IPS DF 6.9 (cell line): Measurements from ENCODE around the gene AMPD3.
A peak's percentile ranks its signal among the peaks of the same experiment; 100 is the strongest.

Experiments used
- DNase-seq: peaks from one replicate; pipeline ENCODE4 v3.0.0-alpha.2; 2013; ENCODE audit warnings: low read depth, low spot score
- H3K27ac ChIP-seq: one replicate; pipeline ENCODE4 v1.5.1; 2013; ENCODE audit warnings: low read length, control low read depth
- H3K27me3 ChIP-seq: 2 replicates; pipeline ENCODE4 v1.6.1; 2013; ENCODE audit warnings: mild to moderate bottlenecking, low read length; ENCODE audit not compliant: control insufficient read depth, insufficient read depth
- H3K36me3 ChIP-seq: 2 replicates; pipeline ENCODE4 v1.6.1; 2013; ENCODE audit warnings: low read length; ENCODE audit not compliant: control insufficient read depth, insufficient read depth
- H3K4me1 ChIP-seq: 2 replicates; pipeline ENCODE4 v1.6.1; 2013; ENCODE audit warnings: low read length; ENCODE audit not compliant: control insufficient read depth, insufficient read depth
- H3K4me3 ChIP-seq: 2 replicates; pipeline ENCODE4 v1.5.1; 2013; ENCODE audit warnings: mild to moderate bottlenecking, low read length
- H3K9me3 ChIP-seq: 2 replicates; pipeline ENCODE4 v1.6.1; 2013; ENCODE audit warnings: low read length, inconsistent platforms; ENCODE audit not compliant: control insufficient read depth, insufficient read depth
- WGBS: extraction: QIAGEN DNeasy Blood & Tissue Kit; methylation state at CpG from one replicate; pipeline ENCODE4 v1.1.7; 2013; ENCODE audit warnings: mixed read lengths, missing lambda C conversion rate; ENCODE audit not compliant: insufficient read length, insufficient coverage; 5-methylcytosine and 5-hydroxymethylcytosine counted together

Gene AMPD3

GRCh38 chr11:10454878-10455631 lies at the start of gene AMPD3:
AMPD3 (plus strand) TSS chr11:10455264; CDS start chr11:10461520, 6,256 bp downstream.
- H3K9me3 ChIP-seq: no peaks in the 10 kb centered on the region
- H3K36me3 ChIP-seq: no peaks in the 10 kb centered on the region; the same call in 1 of the 2 replicates
- no peak within 1 kb of the TSS for H3K27ac ChIP-seq
- WGBS: no CpG with 5 or more reads among the region's 11 CpGs
- H3K4me1 ChIP-seq: peaks cover 3% of the 10 kb centered on the region; the same call in 1 of the 2 replicates
- no peaks in the 10 kb centered on the region; the same call in 1 of the 2 replicates for H3K27me3 ChIP-seq
- no peak within 1 kb of the TSS for H3K4me3 ChIP-seq
- DNase-seq: no peak

- H3K4me3 ChIP-seq: no peak overlapping the region
- DNase-seq: peak; percentile 47
- H3K36me3 ChIP-seq: no peaks in the 10 kb centered on the region
- no peak overlapping the region for H3K27ac ChIP-seq
- no CpG with 5 or more reads among the region's 6 CpGs for WGBS
- no peaks in the 10 kb centered on the region for H3K27me3 ChIP-seq
- no peaks in the 10 kb centered on the region for H3K9me3 ChIP-seq
- H3K4me1 ChIP-seq: no peaks in the 10 kb centered on the region
Observed at GRCh38 chr11:10405865-10406592, 49.0 kb upstream of the AMPD3 start.

GRCh38 chr11:10407055-10407454 lies 48.0 kb upstream of the AMPD3 start:
- Histone ChIP-seq H3K27ac (no peak overlapping the region), H3K4me3 (no peak overlapping the region), H3K4me1 (no peaks in the 10 kb centered on the region), H3K9me3 (no peaks in the 10 kb centered on the region), H3K27me3 (no peaks in the 10 kb centered on the region), H3K36me3 (no peaks in the 10 kb centered on the region)
- no CpG with 5 or more reads among the region's 3 CpGs for whole genome bisulfite sequencing
- DNase-seq: no peak

- Histone ChIP-seq H3K27ac (no peak overlapping the region), H3K27me3 (no peaks in the 10 kb centered on the region), H3K4me1 (no peaks in the 10 kb centered on the region), H3K4me3 (no peak overlapping the region), H3K36me3 (no peaks in the 10 kb centered on the region), H3K9me3 (no peaks in the 10 kb centered on the region)
- no CpG with 5 or more reads among the region's 13 CpGs for WGBS
- DNase-seq: no peak
Observed at GRCh38 chr11:10407749-10408685, 47.0 kb upstream of the AMPD3 start.

GRCh38 chr11:10409207-10409661 lies 45.8 kb upstream of the AMPD3 start:
- no peaks in the 10 kb centered on the region for H3K27me3 ChIP-seq

GRCh38 chr11:10410106-10410843 lies 44.8 kb upstream of the AMPD3 start:
- no peak for DNase-seq
- Histone ChIP-seq H3K4me3 (no peak overlapping the region), H3K27me3 (no peaks in the 10 kb centered on the region), H3K27ac (no peak overlapping the region), H3K36me3 (no peaks in the 10 kb centered on the region), H3K9me3 (no peaks in the 10 kb centered on the region), H3K4me1 (no peaks in the 10 kb centered on the region)
- no CpG with 5 or more reads among the region's 8 CpGs for WGBS

More at GRCh38 chr11:10409207-10409661, 45.8 kb upstream of the AMPD3 start:
- no peaks in the 10 kb centered on the region for H3K4me1 ChIP-seq
- H3K9me3 ChIP-seq: no peaks in the 10 kb centered on the region
- no peak for DNase-seq
- WGBS: no CpG with 5 or more reads among the region's 3 CpGs
- no peak overlapping the region for H3K27ac ChIP-seq
- no peak overlapping the region for H3K4me3 ChIP-seq
- no peaks in the 10 kb centered on the region for H3K36me3 ChIP-seq

GRCh38 chr11:10410844-10411200 lies 44.2 kb upstream of the AMPD3 start:
- no peak for DNase-seq
- no peak overlapping the region for H3K4me3 ChIP-seq
- H3K4me1 ChIP-seq: no peaks in the 10 kb centered on the region
- no CpG with 5 or more reads among the region's 2 CpGs for WGBS
- no peak overlapping the region for H3K27ac ChIP-seq
- H3K9me3 ChIP-seq: no peaks in the 10 kb centered on the region
- no peaks in the 10 kb centered on the region for H3K27me3 ChIP-seq
- no peaks in the 10 kb centered on the region for H3K36me3 ChIP-seq

- WGBS: no CpG with 5 or more reads among the region's 3 CpGs
- H3K27ac ChIP-seq: no peak overlapping the region
- no peak for DNase-seq
- no peak overlapping the region for H3K4me3 ChIP-seq
- no peaks in the 10 kb centered on the region for H3K9me3 ChIP-seq
- no peaks in the 10 kb centered on the region for H3K4me1 ChIP-seq
- no peaks in the 10 kb centered on the region for H3K36me3 ChIP-seq
- no peaks in the 10 kb centered on the region for H3K27me3 ChIP-seq
Observed at GRCh38 chr11:10412266-10412665, 42.8 kb upstream of the AMPD3 start.

- Histone ChIP-seq H3K27ac (no peak overlapping the region), H3K4me3 (no peak overlapping the region), H3K36me3 (no peaks in the 10 kb centered on the region), H3K27me3 (no peaks in the 10 kb centered on the region), H3K4me1 (no peaks in the 10 kb centered on the region), H3K9me3 (no peaks in the 10 kb centered on the region)
- no peak for DNase-seq
- WGBS: no CpG with 5 or more reads among the region's 6 CpGs
Observed at GRCh38 chr11:10413268-10413667, 41.8 kb upstream of the AMPD3 start.
